ENCODE results near the gene GORASP2. TPM values are rescaled to one million over a fixed set of nuclear protein-coding genes. Genes with fewer than 3 reads are reported as not detected.
A peak's percentile ranks its signal among the peaks of the same experiment; 100 is the strongest.

GORASP2 gene
- total and polyA plus RNA-seq, 3 experiments from 2014 or later: 70.7 to 101 (median 80.9) TPM

- Mint-ChIP-seq H3K27me3 (no peaks in the 10 kb centered on the region), H3K4me1 (peaks cover 9 to 12% (median 11%) of the 10 kb centered on the region in 3 donors), H3K36me3 (peaks cover 4 to 43% (median 11%) of the 10 kb centered on the region in 3 donors), H3K9me3 (no peaks in the 10 kb centered on the region), H3K4me3 (no peak overlapping the region), H3K27ac (peak overlapping the region in 1 of 8 donors; percentile 58)
- no peak for DNase-seq
- POLR2A ChIA-PET: no interaction called here
- CTCF ChIA-PET: no interaction called here
- H3K4me1 ChIP-seq (ENCODE audit: insufficient read depth, low read length): peaks cover 5% of the 10 kb centered on the region
- H3K9me3 ChIP-seq (ENCODE audit: low read length): no peaks in the 10 kb centered on the region
- H3K4me3 ChIP-seq (ENCODE audit: low read length): no peak overlapping the region
- H3K27me3 ChIP-seq (ENCODE audit: insufficient read depth, low read length, poor library complexity, severe bottlenecking): no peaks in the 10 kb centered on the region
- peaks cover 4% of the 10 kb centered on the region for H3K36me3 ChIP-seq (ENCODE audit: insufficient read depth, low read length)
- H3K27ac ChIP-seq (ENCODE audit: low read depth, low read length): no peak overlapping the region
Measured at GRCh38 chr2:171016125-171016524, 87.1 kb downstream of the GORASP2 start.

Other genes starting within 250 kb of the GORASP2 start
- not detected for gene SP5, start 213.9 kb upstream of the GORASP2 start, total RNA-seq
- gene SP5, start 213.9 kb upstream of the GORASP2 start, polyA plus RNA-seq: not detected
- not detected for gene ERICH2, start 158.9 kb upstream of the GORASP2 start, total RNA-seq
- not detected for gene ERICH2, start 158.9 kb upstream of the GORASP2 start, polyA plus RNA-seq
- gene GAD1, start 112.4 kb upstream of the GORASP2 start, total RNA-seq: 1 to 10 TPM in 1 of 2 experiments, under 1 TPM in 1; 0.55 to 1.0 TPM
- not detected for gene GAD1, start 112.4 kb upstream of the GORASP2 start, polyA plus RNA-seq
- gene TLK1, start 231.6 kb downstream of the GORASP2 start, total RNA-seq: 10 to 100 TPM; 73.2 to 79.0 TPM
- gene TLK1, start 231.6 kb downstream of the GORASP2 start, polyA plus RNA-seq: 37.6 TPM

Measured in CD8-positive, alpha-beta memory T cell (primary cell).